GM12865 (cell line): ENCODE results near the gene GABRD.
A peak's percentile ranks its signal among the peaks of the same experiment; 100 is the strongest.

ENCODE experiments used
- DNase-seq: peaks from one replicate; pipeline ENCODE4 v3.0.0; 2010; ENCODE audit warnings: low read depth
- H3K4me3 ChIP-seq: 2 replicates; pipeline ENCODE4 v1.5.1; 2011; ENCODE audit warnings: mild to moderate bottlenecking, low read depth, low read length, control low read depth
- TF ChIP-seq, protein P1 (sequence below): IDR thresholded peaks from 2 replicates; pipeline ENCODE4 v1.5.1; 2011; ENCODE audit warnings: low read length, control low read depth, low read depth, inconsistent platforms; ENCODE audit not compliant: insufficient read depth; ENCODE audit errors: missing control alignments

Gene GABRD

DNA sequence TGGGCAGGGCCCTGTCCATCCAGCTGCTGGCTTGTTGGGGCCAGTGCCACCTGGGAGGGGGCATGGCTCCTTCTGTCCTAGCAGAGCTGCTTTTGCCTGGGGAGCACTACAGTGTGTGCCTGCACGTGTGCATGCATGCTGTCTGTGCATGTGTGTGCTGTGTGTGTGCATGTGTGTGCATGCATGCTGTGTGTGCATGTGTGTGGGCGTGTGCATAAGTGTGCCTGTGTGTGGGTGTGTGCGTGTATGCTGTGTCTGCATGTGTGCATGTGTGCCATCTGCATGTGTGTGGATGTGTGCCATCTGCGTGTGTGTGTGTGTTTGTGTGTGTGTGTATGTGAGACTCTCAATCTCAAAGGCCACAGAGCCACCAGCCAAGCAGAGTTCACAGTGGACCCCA is 22.7 kb downstream of the GABRD start:
- DNase-seq: no peak
- H3K4me3 ChIP-seq: no peak overlapping the region
- TF ChIP-seq, protein P1, sequence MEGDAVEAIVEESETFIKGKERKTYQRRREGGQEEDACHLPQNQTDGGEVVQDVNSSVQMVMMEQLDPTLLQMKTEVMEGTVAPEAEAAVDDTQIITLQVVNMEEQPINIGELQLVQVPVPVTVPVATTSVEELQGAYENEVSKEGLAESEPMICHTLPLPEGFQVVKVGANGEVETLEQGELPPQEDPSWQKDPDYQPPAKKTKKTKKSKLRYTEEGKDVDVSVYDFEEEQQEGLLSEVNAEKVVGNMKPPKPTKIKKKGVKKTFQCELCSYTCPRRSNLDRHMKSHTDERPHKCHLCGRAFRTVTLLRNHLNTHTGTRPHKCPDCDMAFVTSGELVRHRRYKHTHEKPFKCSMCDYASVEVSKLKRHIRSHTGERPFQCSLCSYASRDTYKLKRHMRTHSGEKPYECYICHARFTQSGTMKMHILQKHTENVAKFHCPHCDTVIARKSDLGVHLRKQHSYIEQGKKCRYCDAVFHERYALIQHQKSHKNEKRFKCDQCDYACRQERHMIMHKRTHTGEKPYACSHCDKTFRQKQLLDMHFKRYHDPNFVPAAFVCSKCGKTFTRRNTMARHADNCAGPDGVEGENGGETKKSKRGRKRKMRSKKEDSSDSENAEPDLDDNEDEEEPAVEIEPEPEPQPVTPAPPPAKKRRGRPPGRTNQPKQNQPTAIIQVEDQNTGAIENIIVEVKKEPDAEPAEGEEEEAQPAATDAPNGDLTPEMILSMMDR: no peak

DNA sequence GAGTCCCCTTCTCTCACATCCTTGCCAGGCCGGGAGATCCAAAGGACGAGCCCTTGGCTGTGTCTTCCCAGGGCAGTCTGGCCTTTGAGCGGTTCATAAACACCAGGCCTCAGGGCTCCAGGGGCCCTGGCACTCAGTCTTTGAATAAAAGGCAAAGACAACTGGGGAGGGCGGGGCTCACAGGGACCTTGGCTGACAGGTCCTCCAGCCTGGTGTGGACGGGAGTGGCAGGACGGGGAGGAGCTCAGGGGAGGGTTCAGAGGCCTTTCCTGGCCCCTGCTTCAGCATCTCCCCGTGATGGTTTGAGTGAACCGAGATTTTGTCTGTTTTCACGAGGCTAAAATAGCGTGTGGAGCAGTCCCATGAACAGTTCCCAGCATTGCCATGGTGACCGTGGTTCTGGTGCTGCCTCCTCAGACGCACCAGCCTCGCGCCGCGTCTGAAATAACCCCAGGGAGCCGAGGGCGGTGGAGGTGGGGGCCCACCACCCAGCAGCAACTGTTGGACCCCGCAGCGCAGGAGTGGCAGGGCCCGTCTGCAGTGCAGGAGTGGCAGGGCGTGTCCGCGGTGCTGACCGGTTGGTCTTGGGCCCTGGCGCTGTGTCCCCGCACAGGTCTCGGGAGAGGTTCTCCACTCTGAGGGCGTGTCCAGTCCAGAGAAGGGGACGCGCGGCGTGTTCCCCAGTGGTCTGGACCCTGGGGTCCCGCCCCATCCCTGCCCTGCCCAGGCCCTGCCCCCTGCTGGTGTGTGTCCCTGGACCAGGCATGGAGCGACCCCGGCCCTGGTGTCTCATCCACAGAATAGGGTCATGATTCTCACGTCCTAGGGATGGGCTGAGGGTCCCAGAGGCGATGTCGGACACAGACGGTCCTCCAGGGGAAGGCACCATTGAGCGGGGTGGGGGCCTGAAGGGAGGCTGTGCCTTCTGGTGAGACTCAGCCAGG is 24.0 kb downstream of the GABRD start:
- H3K4me3 ChIP-seq: no peak overlapping the region
- TF ChIP-seq, protein P1: no peak
- no peak for DNase-seq

DNA sequence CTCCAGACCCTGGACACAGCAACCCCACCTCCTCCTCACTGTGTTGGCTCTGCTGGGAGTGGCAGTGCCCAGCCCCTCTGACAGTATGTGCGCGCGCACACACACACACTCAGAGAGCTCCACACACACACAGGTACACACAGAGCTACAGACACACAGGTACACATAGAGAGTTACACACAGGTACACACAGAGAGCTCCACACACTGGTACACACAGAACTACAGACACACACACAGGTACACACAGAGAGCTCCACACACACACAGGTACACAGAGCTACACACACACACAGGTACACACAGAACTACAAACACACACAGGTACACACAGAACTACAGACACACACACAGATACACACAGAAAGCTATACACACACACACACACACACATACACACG is 24.7 kb downstream of the GABRD start:
- TF ChIP-seq, protein P1: no peak
- no peak overlapping the region for H3K4me3 ChIP-seq
- no peak for DNase-seq

DNA sequence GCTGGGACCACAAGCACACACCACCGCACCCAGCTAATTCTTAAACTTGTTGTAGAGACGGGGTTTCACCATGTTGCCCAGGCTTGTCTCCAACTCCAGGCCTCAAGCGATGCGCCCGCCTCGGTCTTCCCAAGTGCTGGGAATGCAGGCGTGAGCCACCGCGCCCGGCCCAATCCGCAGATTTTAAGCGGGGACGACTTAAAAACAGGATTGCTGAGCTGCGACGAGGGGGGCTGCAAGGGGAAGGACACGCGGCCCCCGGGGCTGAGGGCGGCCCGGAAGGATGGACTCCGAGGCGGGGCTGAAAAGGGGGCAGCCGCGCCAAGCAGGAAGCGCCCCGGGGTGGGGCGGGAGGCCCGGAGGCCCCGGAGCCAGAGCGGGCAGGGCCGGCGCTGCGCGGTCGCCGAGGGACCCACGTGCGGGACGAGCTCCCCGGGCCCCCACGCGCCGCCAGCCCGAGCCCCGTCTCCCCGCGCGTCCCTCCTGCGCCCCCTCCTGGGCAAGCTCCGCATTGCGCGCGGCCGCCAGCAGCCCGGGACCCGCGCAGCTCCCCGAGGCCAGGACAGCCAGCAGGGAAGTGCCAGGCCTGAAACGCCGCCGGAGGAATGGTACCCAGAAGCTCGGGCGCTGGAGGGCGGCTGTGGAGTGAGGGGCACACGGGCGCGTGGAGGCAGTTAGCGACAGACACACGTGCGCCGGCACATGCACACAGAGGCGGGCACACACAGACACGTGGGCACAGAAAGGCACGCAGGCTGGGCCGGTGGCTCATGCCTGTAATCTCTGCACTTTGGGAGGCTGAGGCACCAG is 25.6 kb downstream of the GABRD start:
- H3K4me3 ChIP-seq: no peak overlapping the region
- TF ChIP-seq, protein P1: peak; percentile 69
- peak; percentile 19 for DNase-seq

DNA sequence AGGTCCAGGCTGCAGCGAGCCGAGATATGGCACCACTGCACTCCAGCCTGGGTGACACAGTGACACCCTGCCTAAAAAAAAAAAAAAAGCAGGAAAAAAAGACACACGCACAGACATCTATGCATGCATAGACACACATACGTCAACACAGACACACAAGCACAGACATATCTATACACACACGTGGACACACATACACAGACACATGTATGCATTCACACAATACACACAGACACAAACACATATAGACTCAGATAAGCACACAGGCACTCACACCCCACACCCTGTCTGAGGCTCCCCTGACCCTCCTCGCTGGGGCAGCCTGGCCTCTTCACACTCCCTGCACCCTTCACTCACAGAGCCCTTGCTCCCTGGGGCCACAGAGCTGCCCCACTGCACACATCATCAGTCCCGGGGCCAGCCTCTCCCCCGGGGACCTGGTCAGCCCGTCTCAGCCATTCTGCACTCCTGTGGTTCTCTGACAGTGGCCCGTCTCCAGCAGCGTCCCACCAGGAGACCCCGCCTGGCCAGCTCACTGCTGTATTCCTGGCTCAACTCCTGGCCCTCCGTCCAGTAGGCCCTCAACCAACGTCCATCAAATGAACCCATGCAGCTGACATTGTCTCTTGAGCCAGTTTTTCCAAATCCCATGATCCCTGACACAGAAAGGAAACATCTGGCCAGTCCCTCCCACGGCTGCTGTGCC is 26.5 kb downstream of the GABRD start:
- TF ChIP-seq, protein P1: no peak
- DNase-seq: no peak
- no peak overlapping the region for H3K4me3 ChIP-seq

DNA sequence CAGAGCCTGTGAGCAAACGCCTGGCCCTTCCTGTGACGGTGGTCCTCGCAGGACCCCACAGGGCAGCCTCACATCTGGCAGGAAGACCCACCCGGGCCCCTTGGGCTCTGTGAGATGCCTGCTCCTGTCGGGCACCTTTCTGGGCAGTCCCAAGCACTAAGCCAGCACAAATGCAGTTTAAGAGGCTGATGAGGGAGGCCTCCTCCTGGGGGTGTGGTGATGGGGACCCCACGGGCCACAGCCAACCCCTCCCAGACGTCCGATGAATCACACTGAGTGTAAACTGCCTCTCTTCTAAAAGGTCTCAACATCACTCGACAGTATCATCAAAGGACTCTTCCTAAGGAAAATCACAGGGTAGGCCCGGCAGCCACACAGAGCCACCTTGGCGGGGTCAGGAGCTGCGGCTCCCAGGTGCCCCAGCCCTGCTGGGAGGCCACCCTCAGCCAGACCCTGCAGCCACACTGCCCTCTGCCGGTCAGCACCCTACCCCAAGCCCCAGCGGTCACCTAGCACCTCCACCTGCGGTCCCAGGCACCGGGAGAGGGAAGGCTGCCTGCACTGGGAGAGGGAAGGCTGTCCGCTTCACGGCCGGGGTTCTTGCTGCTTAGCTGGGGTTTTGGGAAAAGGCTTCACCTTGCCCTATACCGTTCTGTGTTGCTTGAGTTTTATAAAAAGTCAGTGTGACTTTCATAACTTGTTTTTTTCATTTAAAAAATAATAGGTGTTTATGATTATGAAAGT is 27.2 kb downstream of the GABRD start:
- TF ChIP-seq, protein P1: peak; percentile 61
- H3K4me3 ChIP-seq: no peak overlapping the region
- peak; percentile 41 for DNase-seq
